ENCODE measurements around the gene UBE2QL1.

Gene UBE2QL1

GRCh38 chr5:6501701-6502100 is 53.0 kb downstream of the UBE2QL1 start:
- Histone ChIP-seq H3K27ac (no peak overlapping the region), H3K4me1 (ENCODE audit: control insufficient read depth in 1 of 2, insufficient read depth in 1 of 2, low read depth in 1 of 2, low read length in 1 of 2) (no peaks in the 10 kb centered on the region), H3K27me3 (peaks cover 22% of the 10 kb centered on the region), H3K9me3 (no peaks in the 10 kb centered on the region), H3K36me3 (no peaks in the 10 kb centered on the region), H3K4me3 (ENCODE audit: low read depth in 1 of 2, low read length in 1 of 2) (no peak overlapping the region)
- no peak for TF ChIP-seq CTCF (IDR thresholded peaks at IDR 0.05)

DNA sequence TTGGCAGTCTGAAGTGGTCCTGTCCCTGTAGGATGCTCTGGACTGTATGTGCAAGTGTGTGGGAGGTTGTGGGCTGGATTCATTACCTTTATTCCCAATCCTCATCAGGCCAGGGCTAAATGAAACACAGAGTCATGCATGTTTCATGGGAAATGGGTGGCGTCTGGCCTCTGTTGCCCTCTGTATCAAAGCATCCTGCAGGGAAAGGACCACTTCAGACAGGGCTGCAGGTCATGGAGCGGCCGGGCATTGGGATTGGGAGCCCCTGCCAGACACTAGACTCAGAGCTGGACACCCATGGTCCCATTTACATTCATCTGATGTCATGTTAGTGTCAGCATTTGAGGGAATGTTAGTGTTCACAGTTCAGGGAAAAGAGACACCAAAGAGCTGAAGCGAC is 53.8 kb downstream of the UBE2QL1 start:
- no peak for TF ChIP-seq CTCF (IDR thresholded peaks at IDR 0.05)
- H3K4me1 ChIP-seq (ENCODE audit: control insufficient read depth in 1 of 2, insufficient read depth in 1 of 2, low read depth in 1 of 2, low read length in 1 of 2), result no peaks in the 10 kb centered on the region
- no peaks in the 10 kb centered on the region for H3K9me3 ChIP-seq
- peaks cover 29% of the 10 kb centered on the region for H3K27me3 ChIP-seq
- no peak overlapping the region for H3K27ac ChIP-seq
- no peaks in the 10 kb centered on the region for H3K36me3 ChIP-seq
- H3K4me3 ChIP-seq (ENCODE audit: low read depth in 1 of 2, low read length in 1 of 2), result no peak overlapping the region

GRCh38 chr5:6503342-6503741 is 54.7 kb downstream of the UBE2QL1 start:
- no peak overlapping the region for H3K4me3 ChIP-seq (ENCODE audit: low read depth in 1 of 2, low read length in 1 of 2)
- no peak for TF ChIP-seq CTCF (IDR thresholded peaks at IDR 0.05)

GRCh38 chr5:6504677-6505415 is 56.2 kb downstream of the UBE2QL1 start:
- Histone ChIP-seq H3K27me3 (peaks cover 29% of the 10 kb centered on the region), H3K4me3 (ENCODE audit: low read depth in 1 of 2, low read length in 1 of 2) (no peak overlapping the region), H3K4me1 (ENCODE audit: control insufficient read depth in 1 of 2, insufficient read depth in 1 of 2, low read depth in 1 of 2, low read length in 1 of 2) (no peaks in the 10 kb centered on the region), H3K36me3 (no peaks in the 10 kb centered on the region), H3K9me3 (no peaks in the 10 kb centered on the region), H3K27ac (no peak overlapping the region)
- TF ChIP-seq CTCF (IDR thresholded peaks at IDR 0.05), result no peak

More at GRCh38 chr5:6503342-6503741, 54.7 kb downstream of the UBE2QL1 start:
- Histone ChIP-seq H3K36me3 (no peaks in the 10 kb centered on the region), H3K27me3 (peaks cover 29% of the 10 kb centered on the region), H3K27ac (no peak overlapping the region), H3K9me3 (no peaks in the 10 kb centered on the region), H3K4me1 (ENCODE audit: control insufficient read depth in 1 of 2, insufficient read depth in 1 of 2, low read depth in 1 of 2, low read length in 1 of 2) (no peaks in the 10 kb centered on the region)

- Histone ChIP-seq H3K36me3 (no peaks in the 10 kb centered on the region), H3K9me3 (no peaks in the 10 kb centered on the region), H3K27me3 (peaks cover 29% of the 10 kb centered on the region), H3K4me3 (ENCODE audit: low read depth in 1 of 2, low read length in 1 of 2) (no peak overlapping the region), H3K4me1 (ENCODE audit: control insufficient read depth in 1 of 2, insufficient read depth in 1 of 2, low read depth in 1 of 2, low read length in 1 of 2) (no peaks in the 10 kb centered on the region), H3K27ac (no peak overlapping the region)
- no peak for TF ChIP-seq CTCF (IDR thresholded peaks at IDR 0.05)
Observed at GRCh38 chr5:6505416-6505755, 56.7 kb downstream of the UBE2QL1 start.

Data from neutrophil (primary cell).